Measurements from ENCODE around the gene HMGN3.

The HMGN3 gene

DNA sequence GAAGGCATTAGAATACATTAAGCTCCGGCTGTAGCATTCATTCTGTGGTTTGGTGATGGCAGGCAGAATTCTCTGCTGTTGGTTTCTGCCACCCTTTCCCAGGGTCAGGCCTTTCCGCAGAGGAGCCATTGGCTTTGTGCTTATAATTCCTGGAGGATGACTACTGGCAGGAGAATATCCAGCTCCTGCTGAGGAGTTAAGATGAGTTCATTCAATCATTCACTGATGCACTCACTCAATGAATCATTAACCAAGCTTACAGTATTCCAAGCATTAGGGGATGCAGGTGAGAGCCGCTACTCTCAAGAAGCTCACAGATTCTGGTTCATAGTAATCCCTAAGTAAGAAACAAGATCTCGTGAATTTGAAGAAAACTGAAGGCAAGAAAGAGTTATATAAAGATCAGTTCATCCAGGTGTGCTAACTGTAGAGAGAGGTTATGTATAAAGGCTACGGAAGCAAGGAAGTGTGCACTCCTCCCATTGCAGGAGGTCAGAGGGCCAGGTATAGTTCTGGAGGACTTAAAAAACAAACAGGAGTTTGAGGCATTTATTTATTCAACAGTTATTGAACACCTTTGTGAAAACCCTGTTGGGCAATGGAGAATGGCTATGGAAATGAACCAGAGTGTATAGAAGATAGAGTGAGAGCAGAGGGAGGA lies 75.5 kb downstream of the HMGN3 start:
- H3K4me2 ChIP-seq = no peak overlapping the region
- H4K20me1 ChIP-seq = no peaks in the 10 kb centered on the region
- H3K4me3 ChIP-seq = no peak overlapping the region
- H3K27ac ChIP-seq = no peak overlapping the region
- no peak for TF ChIP-seq Cebpa-rat (IDR thresholded peaks at IDR 0.05)
- no peak overlapping the region for H3K9ac ChIP-seq
- H3K4me1 ChIP-seq = no peaks in the 10 kb centered on the region
- H3K27me3 ChIP-seq = no peaks in the 10 kb centered on the region
- H3K9me3 ChIP-seq = no peaks in the 10 kb centered on the region
- H3K36me3 ChIP-seq = no peaks in the 10 kb centered on the region

DNA sequence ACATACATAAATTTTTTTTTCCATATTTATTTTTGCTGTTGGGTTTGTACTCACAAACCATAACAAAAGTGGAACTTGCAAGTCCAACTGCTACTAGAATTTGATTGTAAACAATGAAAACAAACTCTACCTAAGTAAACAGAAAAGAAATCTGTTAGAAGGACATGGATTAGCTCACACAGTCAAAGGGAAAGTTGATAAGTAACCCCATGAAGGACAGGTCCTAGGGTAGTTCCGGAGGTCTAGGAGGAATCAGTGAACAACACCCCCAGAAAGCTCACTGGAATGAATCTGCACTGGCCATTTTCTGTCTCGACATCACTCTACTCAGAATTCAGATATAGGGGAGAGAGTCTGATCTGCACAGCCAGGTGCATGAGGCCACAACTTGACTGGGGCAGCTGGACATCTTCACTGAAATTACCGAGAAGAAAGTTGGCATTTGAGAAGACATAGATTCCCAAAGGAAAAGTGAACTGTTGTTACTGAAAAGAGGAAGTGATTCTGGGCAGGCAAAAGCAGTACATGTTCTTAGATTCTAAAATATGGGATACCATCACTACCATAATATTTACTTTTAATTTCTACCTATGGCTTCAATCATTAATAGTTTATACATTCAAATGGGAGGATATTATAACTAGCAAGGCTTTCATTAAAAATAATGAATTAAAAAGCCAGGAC lies 76.4 kb downstream of the HMGN3 start:
- Histone ChIP-seq H3K27me3 (no peaks in the 10 kb centered on the region), H3K4me1 (no peaks in the 10 kb centered on the region), H3K27ac (no peak overlapping the region), H3K36me3 (no peaks in the 10 kb centered on the region), H3K9me3 (no peaks in the 10 kb centered on the region), H3K9ac (no peak overlapping the region), H3K4me3 (no peak overlapping the region), H4K20me1 (no peaks in the 10 kb centered on the region), H3K4me2 (no peak overlapping the region)
- TF ChIP-seq Cebpa-rat (IDR thresholded peaks at IDR 0.05) = no peak

DNA sequence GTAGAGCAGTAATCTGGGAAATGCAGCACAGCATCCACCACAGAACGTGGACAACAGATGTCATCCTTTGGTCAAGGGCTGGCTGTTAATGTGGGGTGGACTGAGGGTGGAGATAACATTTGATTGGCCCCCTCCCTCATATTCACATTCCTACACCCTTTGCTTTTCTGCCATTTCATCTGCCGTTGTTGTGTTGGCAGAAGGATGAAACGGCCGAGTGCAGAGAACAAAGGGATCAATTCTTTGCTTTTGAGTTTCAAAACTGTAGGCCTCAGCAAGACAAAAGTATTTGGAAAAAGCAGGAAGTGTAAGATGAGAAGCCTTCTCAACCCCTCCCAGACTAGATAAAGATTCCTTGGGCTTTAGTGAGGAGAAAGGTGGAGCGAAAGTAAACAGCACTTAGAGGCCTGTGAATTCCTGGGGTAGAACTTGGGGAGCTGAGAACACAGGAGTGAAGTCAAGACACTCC lies 82.2 kb downstream of the HMGN3 start:
- no peak overlapping the region for H3K4me3 ChIP-seq
- H3K27ac ChIP-seq = no peak overlapping the region
- TF ChIP-seq Cebpa-rat (IDR thresholded peaks at IDR 0.05) = no peak
- H3K36me3 ChIP-seq = no peaks in the 10 kb centered on the region
- H3K4me2 ChIP-seq = no peak overlapping the region
- no peaks in the 10 kb centered on the region for H4K20me1 ChIP-seq
- H3K27me3 ChIP-seq = no peaks in the 10 kb centered on the region
- H3K9me3 ChIP-seq = no peaks in the 10 kb centered on the region
- H3K4me1 ChIP-seq = no peaks in the 10 kb centered on the region
- no peak overlapping the region for H3K9ac ChIP-seq
